Renal cortical epithelial cell (primary cell): ENCODE data around the gene RINL. TPM values are rescaled to one million over a fixed set of nuclear protein-coding genes. Genes with fewer than 3 reads are reported as not detected.
"Not testable (repeated sequence)": the region's sequence is repeated elsewhere in the genome, so short reads cannot be mapped to it uniquely, and the experiment has no call there.

Source experiments
- DNase-seq: peaks from one replicate; pipeline ENCODE4 v3.0.0-alpha.2; 2011; ENCODE audit warnings: low read depth
- total RNA-seq: library from RNA; depleted of rRNA; stranded (reverse); fragments of >200 nt; gene quantifications from 2 replicates; pipeline ENCODE4 v1.2.3, GENCODE V29; 2014

Gene RINL
- total RNA-seq, 1 donor from 2014 or later, result 10.0 TPM

DNA sequence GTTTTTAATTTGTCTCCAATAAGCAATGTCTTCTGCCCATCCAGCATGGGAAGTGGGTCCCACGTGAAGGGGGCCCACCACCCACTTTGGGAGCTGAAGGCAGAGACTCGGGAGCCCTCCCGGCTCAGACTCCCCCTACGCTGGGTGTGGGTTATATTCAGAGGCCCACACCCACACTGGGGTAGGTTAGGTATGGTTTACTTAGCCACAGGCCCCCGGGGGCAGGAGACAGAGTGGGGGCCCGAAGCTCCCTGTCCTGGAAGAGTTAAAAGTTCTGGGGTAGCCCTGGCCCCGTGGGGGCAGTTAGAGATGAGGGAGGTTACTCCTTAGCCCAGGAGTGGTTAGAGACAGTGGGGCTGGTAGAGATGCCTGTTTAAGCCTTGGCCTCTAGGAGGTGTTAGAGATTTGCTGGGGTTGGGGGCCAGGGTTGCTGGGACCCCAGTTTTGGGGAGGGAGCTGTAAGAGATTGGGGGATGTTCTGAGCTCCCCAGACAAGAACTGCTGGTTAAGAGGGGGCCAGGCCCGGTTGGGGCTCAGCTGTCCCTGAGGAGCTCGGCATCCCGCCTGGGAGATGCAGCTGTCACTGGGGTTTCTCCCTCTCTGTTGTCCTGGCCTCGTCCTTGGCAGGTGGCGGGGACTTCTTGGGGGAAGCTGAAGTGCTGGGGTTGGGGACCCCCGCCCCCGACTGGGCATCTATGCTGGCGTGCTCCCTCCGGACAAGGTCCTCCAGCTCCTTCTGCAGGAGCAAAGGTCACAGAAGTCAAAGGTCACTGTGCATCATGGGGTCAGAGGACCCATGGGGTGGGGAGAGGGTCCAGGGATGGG is 712 bp upstream of the RINL start:
- no peak for DNase-seq

DNA sequence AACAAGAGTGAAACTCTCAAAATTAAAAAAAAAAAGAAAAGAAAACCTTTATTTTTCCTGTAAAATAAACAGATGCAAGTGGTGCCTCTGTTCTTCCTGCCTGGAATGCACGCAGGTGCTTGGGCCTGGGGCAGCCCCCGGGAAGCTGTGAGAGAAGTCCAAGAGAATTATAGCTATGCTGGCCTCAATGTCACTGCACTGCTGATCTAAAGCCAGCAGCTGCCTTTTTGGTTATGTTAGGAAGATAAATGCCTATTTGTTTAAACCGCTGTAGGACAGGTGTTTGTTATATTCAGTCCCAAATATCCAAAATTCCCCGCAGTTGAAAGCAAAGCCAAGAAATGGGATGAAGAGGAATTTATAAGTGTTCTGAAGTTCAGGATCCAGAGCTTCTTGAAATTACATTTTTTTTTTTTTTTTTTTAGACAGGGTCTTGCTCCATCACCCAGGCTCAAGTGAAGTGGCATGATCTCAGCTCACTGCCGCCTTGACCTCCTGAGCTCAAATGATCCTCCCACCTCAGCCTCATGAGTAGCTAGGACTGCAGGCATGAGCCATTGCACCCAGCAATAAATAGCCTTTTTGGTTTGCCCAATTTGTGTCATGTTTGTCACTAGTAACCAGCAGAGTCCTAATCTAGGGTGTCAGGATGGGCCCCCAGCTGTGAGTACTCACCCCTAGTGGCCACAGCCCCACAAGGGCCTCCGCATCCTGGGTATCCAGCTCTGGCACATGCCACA is 2.2 kb downstream of the RINL start:
- DNase-seq, result no peak

DNA sequence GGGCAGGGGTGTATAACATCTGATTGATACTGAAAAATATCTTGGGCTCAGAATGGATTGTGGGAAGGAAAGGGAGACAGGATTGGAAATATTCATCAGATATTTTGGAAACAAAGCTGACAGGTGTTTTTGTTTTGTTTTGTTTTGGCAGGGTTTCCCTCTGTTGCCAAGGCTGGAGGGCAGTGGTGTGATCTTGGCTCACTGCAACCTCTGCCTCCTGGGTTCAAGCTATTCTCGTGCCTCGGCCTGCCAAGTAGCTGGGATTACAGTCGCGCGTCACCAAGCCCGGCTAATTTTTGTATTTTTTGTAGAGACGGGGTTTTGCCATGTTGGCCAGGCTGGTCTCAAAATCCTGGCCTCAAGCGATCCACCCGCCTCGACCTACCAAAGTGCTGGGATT is 4.7 kb downstream of the RINL start:
- not testable (repeated sequence) for DNase-seq

DNA sequence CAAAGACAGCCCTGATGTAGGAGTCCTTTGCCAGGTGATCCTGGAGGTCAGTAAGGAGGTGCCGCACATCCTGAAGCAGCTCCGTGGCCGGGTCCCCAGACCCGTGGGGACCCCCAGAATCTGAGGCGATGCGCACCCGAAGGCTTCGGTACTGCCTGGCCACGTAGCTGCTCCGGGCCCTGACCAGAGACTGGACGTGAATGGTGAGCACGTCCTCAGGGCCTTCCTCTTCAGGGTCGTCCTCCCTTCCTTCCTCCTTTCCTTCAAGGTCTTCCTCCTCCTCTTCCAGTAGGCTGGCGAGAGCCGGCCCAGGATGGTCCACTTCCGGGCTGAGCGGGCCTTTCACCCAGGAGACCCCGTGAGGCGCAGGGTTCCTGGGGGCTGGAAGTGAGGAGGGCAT is 7.5 kb downstream of the RINL start:
- no peak for DNase-seq

DNA sequence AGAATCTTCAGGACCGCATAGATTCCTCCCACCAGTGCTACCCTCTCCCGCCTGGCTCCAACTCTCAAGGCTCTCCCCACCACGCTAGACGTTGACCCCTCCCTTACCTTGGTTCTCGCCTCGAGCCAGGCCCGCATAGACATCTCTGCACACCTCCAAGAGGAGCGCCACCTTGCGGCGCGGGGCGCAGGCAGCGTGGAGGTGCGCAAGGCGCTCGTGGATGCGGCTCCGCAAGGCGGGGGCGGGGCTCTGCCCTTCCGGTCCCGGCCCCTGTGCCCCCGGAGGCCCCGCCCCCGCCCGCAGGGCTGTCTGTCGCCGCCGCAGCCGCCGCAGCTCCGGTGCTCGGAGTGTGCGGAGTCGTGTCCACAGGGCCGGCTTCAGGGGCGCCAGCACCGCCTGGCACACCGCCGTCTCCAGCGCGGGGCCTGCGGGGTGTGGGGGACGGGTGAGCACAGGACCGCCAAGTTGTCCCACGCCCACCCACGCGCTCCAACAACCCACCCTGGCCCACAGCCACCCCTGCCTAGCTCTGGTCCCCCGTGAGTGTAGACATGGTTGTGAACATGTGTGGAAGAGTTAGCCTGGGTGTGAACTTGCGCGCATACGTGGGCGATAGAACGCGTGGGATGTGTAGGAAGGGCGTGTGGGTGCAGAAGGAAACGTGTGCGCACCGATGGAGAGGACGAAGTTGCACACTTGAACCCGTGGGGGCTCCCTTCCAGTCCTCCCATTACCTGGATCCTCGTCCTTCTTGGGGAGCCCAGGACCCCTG is 8.1 kb downstream of the RINL start:
- DNase-seq, result peak; percentile 42

DNA sequence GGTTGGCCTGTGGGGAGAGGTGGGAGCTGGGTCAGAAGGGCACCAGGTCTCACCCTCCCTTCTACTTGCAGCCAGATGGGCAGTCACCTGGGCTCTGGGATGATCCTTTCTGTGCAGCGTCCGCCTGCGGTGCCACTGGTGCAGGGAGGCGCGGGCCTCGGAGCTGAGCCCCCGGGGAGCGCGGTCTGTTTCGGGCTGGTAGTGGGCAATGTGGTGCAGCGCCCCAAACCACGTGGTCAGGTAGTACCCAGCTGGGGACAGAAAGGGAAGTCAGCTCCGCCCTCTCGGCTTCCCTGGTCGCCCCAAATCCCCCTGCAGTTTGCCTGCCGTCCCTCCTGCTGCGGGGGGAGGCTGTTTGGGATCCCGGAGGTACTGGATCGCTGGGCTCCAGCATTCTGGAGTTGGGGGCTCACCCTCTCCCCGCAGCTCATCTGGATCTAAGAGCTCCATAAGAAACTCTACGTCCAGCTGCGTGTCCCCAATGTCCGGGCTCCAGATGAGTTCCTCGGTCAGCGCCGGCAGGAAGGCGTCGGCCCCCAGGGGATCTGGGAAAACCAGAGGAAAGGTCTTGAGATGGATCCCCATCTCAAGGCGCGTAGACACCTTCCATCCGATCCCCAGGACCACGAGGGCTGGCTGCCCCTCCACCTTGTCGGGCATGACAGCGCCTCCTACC is 8.8 kb downstream of the RINL start:
- DNase-seq, result no peak

DNA sequence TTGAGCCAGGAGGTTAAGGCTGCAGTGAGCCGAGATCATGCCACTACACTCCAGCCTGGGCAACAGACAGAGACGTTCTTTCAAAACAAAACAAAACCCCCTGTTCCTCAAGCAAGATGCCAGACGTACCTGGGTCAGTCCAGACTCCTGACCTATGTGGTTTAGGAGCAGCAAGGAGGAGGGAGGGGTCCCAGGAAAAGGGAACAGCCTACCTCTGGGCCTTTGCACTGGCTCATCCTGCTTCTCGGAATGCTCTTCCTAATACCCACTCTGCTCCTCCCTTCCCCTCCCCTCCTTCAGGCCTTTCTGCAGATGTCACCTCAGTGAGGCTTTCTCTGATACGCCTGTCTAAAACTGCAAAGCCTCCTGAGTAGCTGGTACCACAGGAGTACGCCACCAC is 9.5 kb downstream of the RINL start:
- no peak for DNase-seq

DNA sequence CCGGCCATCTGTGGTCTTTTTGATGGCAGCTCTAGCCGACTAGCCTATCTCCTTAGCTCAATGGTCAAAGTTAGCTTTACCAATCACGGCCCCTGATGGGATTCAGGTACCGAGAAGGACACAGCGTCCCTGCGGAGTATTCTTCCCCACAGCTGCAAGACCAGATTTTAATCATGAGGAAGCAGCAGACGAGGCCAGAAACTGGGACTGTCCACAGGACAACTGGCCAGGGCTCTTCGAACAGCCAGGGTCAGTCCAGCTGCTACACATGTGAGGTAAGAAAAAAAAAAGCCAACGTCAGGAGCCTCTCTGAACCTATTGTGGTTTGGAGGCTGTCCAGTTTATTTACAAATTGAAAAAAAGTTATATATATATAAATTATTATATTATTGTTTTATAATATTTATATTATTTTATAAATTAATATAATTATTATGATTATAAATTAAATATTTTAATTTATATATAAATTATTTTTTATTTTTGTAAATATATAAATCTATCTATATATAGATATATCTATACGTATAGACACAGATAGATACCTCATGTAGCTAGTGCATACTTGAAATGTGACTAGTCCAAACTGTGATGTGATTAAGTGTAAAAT is 10.8 kb downstream of the RINL start:
- no peak for DNase-seq

DNA sequence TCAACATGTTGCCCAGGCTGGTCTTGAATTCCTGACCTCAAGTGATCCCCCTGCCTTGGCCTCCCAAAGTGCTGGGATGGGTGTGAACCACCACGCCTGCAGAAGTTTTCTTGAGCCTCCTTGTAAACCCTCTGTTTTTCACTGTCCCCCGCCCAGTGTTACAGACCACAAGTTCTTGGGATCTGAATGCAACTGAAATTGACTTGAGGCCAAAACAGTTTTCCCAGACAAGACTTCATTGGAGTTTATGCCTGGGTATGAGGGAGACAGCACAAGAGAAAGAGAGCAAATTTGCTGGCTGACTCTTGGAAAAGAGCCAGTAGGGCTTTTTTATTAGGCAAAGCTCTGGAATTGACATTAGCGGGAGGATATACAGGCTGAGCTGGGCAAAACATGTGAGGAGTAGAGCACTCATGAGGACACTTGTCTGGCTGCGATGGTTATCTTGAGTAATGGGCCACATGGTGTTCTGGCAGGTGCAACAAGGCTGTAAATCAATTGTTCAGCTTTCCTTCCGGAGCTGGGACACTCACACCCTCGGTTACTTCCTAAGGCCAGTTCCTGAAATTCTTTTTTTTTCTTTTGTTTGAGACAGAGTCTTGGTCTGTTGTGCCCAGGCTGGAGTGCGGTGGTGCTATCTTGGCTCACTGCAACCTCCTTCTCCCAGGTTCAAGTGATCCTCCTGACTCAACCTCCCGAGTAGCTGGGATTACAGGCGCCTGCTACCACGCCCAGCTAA is 15.6 kb downstream of the RINL start:
- peak; percentile 58 for DNase-seq

DNA sequence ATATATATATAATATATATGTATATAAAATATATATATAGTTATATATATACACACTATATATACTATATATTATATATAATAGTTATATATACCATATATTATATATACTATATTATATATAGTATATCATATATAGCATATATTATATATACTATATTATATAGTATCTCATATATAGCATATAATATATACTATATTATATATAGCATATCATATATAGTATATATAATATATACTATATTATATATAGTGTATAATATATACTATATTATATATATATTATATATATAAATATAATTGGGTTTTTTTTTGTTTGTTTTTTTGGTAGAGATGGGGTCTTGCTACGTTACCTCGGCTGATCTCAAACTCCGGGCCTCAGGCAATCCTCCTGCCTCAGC is 16.7 kb downstream of the RINL start:
- no peak for DNase-seq

DNA sequence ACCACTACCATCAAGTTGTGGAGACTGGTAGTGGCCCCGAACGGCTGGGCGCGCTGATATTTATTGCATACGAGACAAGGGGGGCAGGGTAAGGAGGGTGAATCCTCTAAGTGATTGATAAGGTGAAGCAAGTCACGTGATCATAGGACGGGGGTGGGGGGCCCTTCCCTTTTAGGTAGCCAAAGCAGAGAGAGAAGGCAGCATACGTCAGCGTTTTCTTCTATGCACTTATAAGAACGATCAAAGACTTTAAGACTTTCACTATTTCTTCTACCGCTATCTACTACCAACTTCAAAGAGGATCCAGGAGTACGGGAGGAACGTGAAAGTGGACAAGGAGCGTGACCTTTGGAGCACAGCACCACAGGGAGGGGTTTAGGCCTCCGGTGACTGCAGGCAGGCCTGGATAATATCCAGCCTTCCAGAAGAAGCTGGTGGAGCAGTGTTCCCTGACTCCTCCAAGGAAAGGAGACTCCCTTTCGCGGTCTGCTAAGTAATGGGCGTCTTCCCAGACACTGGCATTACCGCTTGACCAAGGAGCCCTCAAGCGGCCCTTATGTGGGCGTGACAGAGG is 18.4 kb downstream of the RINL start:
- DNase-seq, result peak; percentile 41

DNA sequence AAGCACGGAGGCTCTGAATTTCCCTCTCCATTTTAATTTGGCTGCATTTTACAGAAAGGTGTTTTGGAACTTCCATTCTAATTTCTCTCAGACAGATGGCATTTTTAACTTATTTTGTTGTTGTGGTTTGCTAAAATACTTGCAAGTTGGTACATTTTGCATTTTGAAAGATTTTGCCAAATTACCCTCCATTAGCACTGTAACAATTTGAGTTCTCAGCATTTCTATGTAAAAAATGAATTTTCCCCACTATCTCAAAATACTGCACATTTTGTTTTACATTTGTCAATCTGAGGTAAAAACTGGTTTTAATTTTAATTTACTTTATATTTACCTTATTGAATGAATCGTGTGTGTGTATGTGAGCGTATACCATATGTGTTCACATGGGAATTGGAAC is 21.3 kb downstream of the RINL start:
- DNase-seq, result no peak

DNA sequence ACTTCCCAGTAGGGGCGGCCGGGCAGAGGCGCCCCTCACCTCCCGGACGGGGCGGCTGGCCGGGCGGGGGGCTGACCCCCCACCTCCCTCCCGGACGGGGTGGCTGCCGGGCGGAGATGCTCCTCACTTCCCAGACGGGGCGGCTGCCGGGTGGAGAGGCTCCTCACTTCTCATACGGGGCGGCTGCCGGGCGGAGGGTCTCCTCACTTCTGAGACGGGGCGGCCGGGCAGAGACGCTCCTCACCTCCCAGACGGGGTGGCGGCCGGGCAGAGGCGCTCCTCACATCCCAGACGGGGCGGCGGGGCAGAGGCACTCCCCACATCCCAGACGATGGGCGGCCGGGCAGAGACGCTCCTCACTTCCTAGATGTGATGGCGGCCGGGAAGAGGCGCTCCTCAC is 22.3 kb downstream of the RINL start:
- not testable (repeated sequence) for DNase-seq

DNA sequence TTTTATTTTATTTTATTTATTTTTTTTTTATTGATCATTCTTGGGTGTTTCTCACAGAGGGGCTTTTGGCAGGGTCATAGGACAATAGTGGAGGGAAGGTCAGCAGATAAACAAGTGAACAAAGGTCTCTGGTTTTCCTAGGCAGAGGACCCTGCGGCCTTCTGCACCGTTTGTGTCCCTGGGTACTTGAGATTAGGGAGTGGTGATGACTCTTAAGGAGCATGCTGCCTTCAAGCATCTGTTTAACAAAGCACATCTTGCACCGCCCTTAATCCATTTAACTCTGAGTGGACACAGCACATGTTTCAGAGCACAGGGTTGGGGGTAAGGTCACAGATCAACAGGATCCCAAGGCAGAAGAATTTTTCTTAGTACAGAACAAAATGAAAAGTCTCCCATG is 23.1 kb downstream of the RINL start:
- DNase-seq, result not testable (repeated sequence)

DNA sequence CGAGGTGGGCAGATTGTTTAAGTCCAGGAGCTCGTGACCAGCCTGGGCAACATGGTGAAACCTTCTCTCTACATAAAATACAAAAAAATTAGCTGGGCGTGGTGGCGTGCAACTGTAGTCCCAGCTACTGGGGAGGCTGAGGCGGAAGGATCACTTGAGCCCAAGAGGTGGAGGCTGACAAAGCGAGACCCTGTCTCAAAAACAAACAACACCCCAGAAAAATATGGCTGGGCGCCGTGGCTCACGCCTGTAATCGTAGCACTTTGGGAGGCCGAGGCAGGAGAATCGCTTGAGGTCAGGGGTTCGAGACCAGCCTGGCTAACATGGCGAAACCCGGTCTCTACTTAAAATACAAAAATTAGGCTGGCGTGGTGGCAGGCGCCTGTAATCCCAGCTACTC is 24.9 kb downstream of the RINL start:
- no peak for DNase-seq

DNA sequence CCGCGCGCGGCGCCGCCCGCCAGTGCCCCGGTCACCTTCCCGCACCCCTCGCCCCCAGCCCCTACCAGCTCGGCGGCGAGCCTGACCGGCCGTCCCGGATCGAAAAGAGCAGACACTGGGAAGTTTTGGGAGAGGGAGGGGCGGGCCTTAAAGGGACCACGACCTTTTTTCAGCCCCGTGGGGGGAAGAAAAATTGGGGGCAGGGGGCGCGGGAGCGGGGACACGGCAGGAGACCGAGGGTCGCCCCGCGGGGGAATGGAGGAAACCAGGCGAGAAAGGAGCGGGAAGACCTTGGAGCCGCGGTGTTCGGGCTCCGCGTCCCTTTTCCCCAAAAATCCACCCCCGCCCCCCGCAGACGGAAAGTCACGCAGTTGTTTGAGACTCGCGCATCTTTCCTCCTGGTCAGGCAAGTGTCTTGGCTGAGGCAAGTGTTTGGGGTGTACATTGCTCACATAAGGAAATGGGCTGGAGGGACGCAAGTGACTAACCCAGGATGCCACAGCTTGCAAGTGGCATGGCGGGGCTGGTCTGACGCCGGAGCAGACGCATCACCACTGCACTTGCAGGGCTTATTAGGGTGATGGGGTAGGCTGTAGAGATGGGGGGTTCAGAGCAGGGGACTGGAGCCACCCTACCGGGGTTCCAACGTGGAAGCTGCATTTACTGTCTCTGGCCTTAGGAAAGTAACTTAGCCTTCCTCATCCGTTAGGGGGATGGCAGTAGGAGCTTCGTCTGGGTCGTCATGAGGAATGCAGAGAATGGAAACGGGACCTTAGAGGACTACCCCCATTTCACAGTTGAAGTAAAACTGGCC is 25.6 kb downstream of the RINL start:
- DNase-seq, result peak; percentile 48

DNA sequence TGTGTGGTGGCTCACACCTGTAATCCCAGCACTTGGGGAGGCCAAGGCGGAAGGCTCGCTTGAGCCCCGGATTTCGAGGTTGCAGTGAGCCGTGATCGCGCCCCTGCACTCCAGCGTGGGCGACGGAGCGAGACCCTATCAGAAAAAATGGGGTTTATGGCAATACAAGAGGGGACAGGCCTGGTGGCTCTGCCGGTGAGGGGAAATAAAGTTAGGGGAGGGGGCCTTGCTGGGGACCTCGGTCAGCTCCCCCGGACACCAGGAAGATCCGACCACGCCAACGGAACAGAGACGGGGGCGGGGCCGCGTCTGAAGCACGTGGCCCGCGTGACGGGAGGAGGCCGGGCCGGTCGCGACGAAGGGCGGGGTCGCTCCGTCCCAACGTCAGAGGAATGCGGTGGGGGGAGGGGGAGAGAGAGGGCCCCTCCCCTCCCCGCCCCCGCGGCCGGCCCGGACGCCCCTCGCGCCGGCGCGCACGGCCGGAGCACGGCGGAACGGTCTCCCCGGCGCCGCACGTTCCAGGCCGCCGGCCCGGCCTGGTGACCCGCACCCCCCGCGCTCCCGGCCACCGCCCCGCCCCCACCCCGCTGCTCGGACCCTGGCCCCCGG is 26.3 kb downstream of the RINL start:
- DNase-seq, result peak; percentile 63

DNA sequence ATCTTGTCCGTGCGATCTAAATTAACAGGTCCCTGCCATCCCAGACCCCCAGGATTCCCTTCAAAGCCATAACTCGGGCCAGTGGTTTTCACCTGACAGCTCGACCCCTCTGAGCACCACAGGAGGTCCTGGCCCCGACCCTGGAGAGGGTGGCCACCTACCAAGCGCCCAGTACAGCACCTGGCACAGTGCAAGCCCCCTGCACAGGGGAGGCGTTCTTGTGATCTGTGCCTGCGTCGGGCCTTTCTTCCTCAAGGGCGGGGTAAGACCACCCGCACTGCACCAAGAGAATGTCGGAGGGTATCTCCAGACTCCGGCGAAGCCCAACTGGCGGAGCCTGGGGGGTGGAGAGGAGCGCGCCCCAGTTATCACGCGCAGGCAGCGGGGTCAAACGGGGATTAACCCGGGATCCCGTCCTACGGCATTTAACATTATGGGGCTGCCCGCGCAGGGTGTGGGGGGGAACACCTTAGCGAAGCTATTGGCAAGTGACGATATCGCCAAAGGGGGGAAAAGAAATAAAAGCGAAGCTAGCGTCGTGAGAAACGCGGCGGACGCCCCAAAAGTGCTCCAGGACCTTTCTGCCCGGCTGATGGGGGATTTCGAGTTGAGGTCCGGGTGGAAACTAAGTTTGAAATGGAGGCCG is 27.0 kb downstream of the RINL start:
- no peak for DNase-seq
